NK-92 (cell line): ENCODE measurements around the gene CD52.

Source experiments
- DNase-seq: peaks from one replicate; lab custom pipeline; 2025; ENCODE audit not compliant: unreplicated experiment; lab: John Stamatoyannopoulos, UW

The CD52 gene

GRCh38 chr1:26353976-26354820, 36.4 kb downstream of the CD52 start, which contains the start of gene CRYBG2:
CRYBG2 (minus strand) TSS chr1:26354130; CDS start chr1:26346657, 7,473 bp downstream.
- DNase-seq = no peak

GRCh38 chr1:26354972-26355371, 37.2 kb downstream of the CD52 start:
- DNase-seq = no peak

- no peak for DNase-seq
Observed at GRCh38 chr1:26356106-26356505, 38.3 kb downstream of the CD52 start.

DNA sequence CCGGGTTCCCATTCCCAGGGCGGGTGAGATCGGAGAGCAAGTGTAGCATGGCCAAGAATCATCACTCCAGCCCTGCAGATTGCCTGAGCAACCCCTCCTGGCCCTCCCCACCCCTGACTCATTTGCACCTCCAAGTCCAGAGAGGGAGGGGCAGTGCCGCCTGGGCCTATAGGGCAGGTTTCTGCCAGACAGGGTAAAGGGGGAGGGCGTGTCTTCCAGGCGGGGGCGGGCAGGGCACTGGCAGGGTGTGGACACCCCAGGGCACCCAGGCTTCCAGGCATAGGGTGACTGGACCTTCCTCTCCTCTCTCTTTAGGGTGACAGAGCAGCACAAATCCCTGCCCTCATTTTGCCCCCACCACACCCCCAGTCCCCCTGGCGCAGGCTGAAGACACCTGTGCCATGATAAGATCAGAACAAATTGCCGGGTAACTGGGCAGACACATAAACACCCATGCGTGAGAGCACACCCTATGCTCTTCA, 39.4 kb downstream of the CD52 start:
- DNase-seq = no peak

GRCh38 chr1:26358411-26359384, 40.9 kb downstream of the CD52 start:
- DNase-seq = no peak

- no peak for DNase-seq
Observed at GRCh38 chr1:26359981-26360806, 42.4 kb downstream of the CD52 start.

DNA sequence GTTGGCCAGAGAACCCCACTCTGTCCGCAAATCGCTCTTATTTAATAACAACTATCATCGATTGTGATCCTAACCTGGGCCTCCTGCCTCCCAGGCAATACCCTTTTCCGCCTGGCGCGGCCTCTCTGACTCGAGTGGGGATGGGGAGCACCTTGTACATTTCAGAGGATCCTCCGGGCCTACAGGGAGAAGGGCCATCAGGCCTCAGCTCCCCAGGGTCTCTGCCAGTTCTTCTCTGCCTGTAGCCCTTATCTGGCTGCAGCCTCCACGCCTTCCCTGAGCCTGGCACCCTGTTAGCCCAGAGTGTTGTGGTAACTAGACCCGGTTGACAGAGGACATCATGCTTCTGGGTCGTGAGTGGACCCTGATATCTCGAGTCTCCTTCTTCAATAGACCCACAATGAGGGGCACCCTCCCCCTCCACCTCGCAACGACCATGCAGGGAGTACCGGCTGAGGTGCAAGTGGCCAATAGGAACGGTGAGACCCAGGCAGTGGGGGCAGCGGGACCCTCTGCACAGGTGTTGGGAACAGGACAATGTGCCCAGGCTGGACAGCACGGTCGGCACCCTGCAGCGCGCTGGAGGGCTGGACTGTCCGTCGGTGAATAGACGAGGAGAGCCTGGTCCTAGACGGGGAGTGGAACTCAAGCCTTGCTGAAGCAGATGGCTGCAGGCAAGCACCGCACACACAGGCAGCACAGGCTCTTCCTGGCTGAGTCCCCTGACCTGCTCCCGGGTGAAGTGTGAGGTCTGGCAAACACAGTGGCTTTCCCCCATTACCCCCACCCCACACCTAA, 43.2 kb downstream of the CD52 start:
- DNase-seq = no peak

- DNase-seq = no peak
Observed at GRCh38 chr1:26361605-26362122, 43.9 kb downstream of the CD52 start.

DNA sequence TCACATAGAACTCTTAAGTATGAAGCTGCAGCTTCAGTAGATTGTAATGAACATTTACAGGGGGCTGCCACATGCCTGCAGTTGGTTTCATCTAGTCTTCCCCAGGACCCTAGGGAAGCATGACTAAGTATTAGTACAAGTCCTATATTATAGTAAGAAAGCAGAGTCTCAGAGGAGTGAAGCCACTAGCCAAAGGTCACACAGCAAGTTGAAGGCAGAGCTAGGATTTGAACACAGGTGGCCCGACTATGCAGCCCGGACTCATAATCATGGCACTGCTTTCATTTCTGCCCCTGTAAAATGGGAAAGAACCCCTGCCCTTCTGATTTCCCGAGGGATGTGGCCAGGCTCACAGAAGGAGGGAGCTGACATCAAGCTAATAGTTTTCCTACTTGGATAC, 44.6 kb downstream of the CD52 start:
- DNase-seq = no peak

GRCh38 chr1:26363549-26364448, 46.0 kb downstream of the CD52 start:
- no peak for DNase-seq

DNA sequence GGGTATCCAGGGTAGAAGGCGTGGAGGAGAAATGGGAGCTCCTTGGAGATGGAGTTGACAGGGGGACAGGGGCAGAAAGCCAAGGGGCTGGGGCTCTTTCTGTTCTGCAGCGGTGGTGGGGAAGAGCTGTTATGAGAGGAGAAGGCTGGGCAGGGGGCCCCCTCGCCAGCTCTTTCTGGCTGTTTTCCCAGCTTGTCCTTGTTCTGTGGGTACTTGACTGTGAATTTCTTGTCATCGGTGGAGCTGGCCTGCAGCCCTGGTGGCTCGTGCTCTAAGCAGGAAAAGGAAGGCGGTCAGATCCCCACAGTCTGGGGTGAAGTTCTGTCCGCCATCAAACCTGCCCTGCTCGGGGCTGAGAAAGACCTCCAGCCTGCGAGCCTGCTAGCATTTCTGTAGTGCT, 47.2 kb downstream of the CD52 start:
- DNase-seq = no peak

GRCh38 chr1:26367441-26367840, 49.7 kb downstream of the CD52 start:
- DNase-seq = no peak

DNA sequence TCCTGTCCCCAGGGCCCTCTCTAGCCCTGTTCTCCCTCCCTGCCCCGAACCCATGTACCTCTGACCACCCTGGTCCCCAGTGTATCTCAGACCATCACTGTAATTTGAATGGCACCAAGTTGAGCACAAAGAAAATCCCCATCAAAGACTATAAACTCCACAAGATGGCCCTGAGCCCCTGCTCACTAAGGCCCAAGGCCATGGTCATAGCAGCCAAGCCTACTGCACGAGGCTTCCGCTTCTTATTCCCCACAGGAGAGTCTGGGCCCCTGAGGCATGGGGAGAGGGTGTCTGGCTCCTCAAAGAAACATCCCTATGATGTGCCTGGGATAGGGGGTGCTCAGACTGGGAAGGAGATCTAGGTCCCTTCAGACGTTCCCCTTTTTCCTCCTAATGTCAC, 50.2 kb downstream of the CD52 start:
- no peak for DNase-seq

GRCh38 chr1:26368486-26368885, 50.7 kb downstream of the CD52 start:
- DNase-seq = no peak
